NCI-H1105 (cell line): Measurements from ENCODE around the gene NPHP3.
"Not testable (repeated sequence)": the region's sequence is repeated elsewhere in the genome, so short reads cannot be mapped to it uniquely, and the experiment has no call there.

Source experiments
- DNase-seq: peaks from one replicate; lab custom pipeline; 2025; lab: John Stamatoyannopoulos, UW

NPHP3 gene

GRCh38 chr3:132641837-132642538, 80.2 kb downstream of the NPHP3 start:
- DNase-seq = peak; percentile 49

- not testable (repeated sequence) for DNase-seq
Observed at GRCh38 chr3:132641427-132641826, 80.8 kb downstream of the NPHP3 start.

- DNase-seq = no peak
Observed at GRCh38 chr3:132638706-132639105, 83.5 kb downstream of the NPHP3 start.

DNA sequence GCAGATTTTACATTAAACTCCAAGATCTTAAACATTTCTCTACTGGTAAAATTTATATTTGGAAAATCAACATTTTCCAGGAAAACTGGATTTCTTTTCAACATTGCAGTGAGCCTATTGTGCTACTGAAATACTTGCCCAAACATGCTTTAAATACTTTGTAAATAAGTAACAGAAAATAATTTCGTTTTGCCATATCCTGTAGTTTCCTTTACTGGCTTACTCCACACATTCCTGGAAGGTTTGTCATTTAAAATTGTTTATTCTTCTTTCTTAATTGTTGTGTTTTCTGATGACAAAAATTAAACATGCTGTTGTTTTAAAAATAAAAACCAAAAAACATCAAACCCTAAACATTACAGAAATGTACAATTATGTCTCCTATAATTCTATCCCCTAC, 84.6 kb downstream of the NPHP3 start:
- DNase-seq = no peak

GRCh38 chr3:132635052-132635451, 87.2 kb downstream of the NPHP3 start:
- no peak for DNase-seq
